Measurements from ENCODE around the gene SCART1.
"Not testable (repeated sequence)": the region's sequence is repeated elsewhere in the genome, so short reads cannot be mapped to it uniquely, and the experiment has no call there.

The SCART1 gene

DNA sequence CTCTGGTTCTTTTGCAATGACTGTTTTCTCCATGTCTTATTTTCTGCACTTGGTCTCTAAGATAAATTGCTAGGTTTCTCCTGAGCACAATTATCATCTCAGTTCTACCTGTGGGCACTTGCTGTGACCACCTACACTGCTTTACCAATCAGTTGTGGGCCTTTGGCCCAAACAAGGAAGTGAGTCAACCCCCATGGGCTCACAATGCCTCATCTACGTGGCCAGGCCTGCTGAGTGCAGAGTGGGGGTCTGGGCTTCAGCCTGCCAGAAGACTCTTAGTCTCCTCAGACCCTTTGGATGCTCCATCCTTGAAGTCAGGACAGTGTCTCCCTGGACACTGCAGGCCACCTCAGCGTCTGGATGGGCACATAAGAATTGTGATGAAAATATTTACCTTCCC is 20.3 kb downstream of the SCART1 start:
- DNase-seq (ENCODE audit: low read depth, low spot score): no peak

GRCh38 chr10:133474665-133475424 is 21.1 kb downstream of the SCART1 start:
- DNase-seq (ENCODE audit: low read depth, low spot score): no peak

DNA sequence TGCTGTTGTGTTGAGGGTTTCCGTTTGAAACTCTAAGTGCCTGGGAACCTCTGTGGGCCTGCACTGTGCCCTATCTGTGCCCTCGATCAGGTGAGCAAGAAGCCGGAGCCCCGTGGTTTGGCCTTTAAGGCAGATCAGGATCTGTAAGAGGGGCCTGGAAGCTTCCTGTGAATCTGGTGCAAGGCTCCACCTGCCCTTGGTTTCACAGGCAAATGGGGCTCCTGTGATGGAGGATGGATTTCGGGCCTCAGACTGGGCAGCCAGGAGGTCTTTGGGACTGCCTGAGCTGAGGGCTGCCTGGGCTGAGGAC is 21.6 kb downstream of the SCART1 start:
- no peak for DNase-seq (ENCODE audit: low read depth, low spot score)

DNA sequence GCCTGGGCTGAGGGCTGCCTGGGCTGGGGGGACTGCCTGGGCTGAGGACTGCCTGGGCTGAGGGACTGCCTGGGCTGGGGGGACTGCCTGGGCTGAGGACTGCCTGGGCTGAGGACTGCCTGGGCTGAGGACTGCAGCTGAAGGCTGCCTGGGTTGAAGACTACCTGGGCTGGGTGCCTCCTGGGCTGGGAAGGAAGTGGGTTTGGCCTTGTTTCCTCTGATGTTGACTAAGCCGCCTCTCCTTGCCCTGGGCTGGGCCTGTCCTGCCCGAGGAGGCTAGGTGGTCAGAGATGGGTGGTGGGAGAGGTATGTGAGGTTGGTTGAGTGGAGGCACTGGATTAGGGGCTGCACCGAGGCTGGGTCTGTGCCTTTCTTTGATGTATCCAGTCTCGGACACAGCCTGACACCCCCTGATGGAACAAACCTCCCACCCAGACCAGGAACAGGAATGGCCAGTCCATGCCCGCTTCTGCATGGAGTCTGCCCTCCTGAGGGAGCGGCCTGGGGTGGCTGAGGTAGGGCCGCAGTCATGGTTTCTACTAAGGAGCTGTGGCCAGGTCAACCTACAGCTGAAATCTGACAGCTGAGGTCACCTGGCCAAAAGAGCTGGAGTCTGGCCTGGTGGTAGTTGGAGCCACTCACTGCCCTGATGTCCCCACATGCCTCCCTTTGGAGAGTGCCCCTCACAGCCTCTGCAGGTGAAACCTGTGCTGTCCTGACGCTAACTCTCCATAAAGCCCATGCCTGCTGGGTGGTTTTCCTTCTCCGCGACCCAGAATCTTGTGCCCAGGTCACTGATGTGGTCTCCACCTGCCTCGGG is 22.3 kb downstream of the SCART1 start:
- DNase-seq (ENCODE audit: low read depth, low spot score): no peak

GRCh38 chr10:133476641-133476990 is 22.9 kb downstream of the SCART1 start:
- no peak for DNase-seq (ENCODE audit: low read depth, low spot score)

DNA sequence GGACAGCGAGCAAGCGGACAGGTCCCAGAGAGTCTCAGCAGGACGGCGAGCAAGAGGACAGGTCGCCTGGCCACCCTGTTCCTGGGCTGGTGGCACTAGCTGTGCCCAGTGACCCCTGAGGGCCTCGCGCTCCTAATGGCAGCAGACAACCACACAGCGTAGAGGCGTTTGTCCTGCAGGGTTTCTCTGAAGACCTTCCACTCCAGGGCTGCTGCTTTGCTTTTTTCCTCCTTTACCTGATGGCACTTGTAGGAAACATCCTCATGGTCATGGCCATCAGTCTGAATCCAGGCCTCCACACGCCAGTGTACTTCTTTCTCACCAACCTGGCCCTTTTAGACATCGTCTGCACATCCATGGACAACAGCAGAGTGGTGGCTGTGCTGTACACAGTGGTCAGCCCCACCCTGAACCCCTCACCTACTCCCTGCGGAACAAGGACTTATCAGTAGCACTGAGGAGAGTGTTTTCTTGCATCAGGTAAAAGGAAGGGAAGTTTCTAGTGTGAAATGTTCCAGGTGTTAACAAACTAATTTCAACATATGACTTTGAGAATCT is 27.4 kb downstream of the SCART1 start:
- DNase-seq (ENCODE audit: low read depth, low spot score): no peak

DNA sequence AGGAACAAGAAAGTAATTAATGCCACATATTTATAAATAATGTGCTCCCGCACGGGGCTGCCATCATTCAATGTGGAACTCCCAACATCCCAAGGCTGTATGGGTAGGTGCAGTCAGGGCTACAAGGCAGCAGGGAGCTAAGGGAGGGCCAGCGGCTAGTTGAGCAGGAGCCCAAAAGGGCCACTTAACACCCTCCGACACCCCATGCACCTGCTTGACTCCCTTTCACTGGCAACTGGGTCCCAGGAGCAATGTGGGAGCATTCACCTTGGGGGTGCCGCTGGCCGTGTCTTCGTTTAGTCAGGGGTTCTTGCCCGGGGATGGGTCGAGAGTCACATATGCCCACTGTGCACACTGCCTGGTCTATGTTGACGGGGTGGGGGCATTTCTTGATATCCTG is 27.9 kb downstream of the SCART1 start:
- DNase-seq (ENCODE audit: low read depth, low spot score): no peak

- no peak for DNase-seq (ENCODE audit: low read depth, low spot score)
These were observed 31.1 kb downstream of the SCART1 start for GRCh38 chr10:133484818-133485217.

GRCh38 chr10:133487085-133487484 is 33.3 kb downstream of the SCART1 start:
- no peak for DNase-seq (ENCODE audit: low read depth, low spot score)

GRCh38 chr10:133488354-133488753 is 34.6 kb downstream of the SCART1 start:
- DNase-seq (ENCODE audit: low read depth, low spot score): no peak

GRCh38 chr10:133489816-133490588 is 36.3 kb downstream of the SCART1 start:
- DNase-seq (ENCODE audit: low read depth, low spot score): no peak

DNA sequence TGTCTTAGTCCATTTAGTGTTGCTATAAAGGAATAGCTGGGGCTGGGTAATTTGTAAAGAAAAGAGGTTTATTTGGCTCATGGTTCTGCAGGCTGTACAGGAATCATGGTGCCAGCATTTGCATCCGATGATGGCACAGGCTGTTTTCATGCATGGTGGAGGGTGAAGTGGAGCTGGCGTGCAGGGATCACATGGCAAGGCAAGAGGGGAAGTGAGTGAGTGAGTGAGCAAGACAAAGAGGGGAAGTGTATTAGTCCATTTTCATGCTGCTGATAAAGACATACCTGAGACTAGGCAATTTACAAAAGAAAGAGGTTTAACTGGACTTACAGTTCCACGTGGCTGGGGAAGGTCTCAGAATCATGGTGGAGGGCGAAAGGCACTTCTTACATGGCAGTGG is 39.8 kb downstream of the SCART1 start:
- not testable (repeated sequence) for DNase-seq (ENCODE audit: low read depth, low spot score)

GRCh38 chr10:133497363-133497762 is 43.6 kb downstream of the SCART1 start:
- not testable (repeated sequence) for DNase-seq (ENCODE audit: low read depth, low spot score)

- not testable (repeated sequence) for DNase-seq (ENCODE audit: low read depth, low spot score)
These were observed 45.4 kb downstream of the SCART1 start for GRCh38 chr10:133499176-133499575.

DNA sequence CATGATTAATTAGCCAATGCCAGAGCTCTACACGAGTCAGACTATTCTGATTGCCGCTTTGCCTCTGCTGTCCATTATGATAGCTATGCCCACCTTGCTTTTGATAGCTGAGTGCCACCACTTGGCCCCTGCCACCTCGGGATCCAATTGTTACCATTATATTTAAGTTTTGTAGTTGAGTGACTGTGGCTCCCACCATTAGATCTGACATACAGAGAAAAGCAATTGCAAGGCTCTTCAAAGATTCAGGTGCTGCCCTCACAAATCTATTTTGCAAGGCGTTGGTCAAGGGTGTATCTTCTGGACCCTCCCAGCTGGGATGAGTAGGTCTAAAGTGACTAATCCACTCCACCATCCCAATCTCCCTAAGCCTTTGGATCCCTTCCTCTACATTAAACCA is 47.2 kb downstream of the SCART1 start:
- DNase-seq (ENCODE audit: low read depth, low spot score): not testable (repeated sequence)

GRCh38 chr10:133509700-133510099 is 56.0 kb downstream of the SCART1 start:
- DNase-seq (ENCODE audit: low read depth, low spot score): no peak

DNA sequence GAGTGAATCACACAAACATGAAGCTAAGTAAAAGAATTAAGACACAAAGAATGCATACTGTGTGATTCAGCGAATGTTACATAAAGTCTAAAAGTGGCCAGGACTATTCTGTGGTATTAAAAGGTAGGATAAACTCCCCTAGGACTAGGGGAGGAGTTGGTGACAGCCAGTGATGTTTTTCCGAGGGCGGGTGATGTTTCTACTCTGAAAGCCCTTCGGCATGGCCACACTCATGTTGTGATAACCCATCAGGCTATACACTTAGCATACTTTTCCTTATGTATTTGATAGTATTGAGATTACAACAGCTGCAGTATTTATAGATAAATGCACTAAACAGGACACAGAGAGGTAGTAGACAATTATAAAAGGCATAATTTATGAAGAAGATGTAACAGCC is 57.7 kb downstream of the SCART1 start:
- no peak for DNase-seq (ENCODE audit: low read depth, low spot score)

- no peak for DNase-seq (ENCODE audit: low read depth, low spot score)
These were observed 58.3 kb downstream of the SCART1 start for GRCh38 chr10:133511907-133512528.

GRCh38 chr10:133515471-133515870 is 61.7 kb downstream of the SCART1 start:
- no peak for DNase-seq (ENCODE audit: low read depth, low spot score)

GRCh38 chr10:133516057-133516456 is 62.3 kb downstream of the SCART1 start:
- no peak for DNase-seq (ENCODE audit: low read depth, low spot score)

DNA sequence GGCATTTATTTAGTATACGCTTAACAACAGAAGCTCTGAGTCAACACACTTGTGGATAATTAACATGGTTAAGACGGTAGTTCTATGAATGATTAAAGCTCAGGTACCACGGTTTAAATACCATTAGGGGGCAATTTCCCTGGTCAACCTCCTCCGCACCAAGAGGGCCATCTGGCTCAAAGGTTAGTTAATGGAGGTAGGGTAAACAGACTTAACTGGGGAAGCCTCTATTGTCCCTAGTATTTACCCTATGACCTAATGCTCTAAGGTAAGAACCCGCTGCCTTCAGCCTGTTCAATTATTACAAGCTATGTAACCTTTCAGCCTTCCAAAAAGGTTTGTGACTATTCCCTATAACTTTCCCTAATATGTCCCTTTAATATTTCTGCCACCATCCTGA is 64.8 kb downstream of the SCART1 start:
- not testable (repeated sequence) for DNase-seq (ENCODE audit: low read depth, low spot score)
